Suppressor macrophage (primary cell): ENCODE results near the gene CEP250.
A peak's percentile ranks its signal among the peaks of the same experiment; 100 is the strongest.
"Not testable (repeated sequence)": the region's sequence is repeated elsewhere in the genome, so short reads cannot be mapped to it uniquely, and the experiment has no call there.

Experiments used
- DNase-seq, 4 experiments: peaks; one replicate each; pipeline ENCODE4 v3.0.0-alpha.2; 2020 to 2022

Gene CEP250

DNA sequence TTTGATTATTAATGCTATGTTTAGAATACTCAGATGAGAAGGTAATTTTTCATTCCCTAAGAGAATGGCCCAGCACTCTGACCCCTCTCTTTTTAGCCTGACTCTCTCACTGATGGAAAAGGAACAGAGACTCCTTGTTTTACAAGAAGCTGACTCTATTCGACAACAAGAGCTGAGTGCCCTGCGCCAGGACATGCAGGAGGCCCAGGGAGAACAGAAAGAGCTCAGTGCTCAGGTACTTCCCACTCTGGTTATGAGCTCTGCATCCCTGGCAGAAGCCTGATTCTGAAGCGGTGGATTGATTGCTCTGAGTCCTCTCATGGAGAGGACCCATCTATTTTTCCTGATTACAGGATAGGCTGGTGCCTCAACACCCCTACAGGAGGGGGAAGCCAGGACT lies 41.1 kb downstream of the CEP250 start:
- no peak for DNase-seq

DNA sequence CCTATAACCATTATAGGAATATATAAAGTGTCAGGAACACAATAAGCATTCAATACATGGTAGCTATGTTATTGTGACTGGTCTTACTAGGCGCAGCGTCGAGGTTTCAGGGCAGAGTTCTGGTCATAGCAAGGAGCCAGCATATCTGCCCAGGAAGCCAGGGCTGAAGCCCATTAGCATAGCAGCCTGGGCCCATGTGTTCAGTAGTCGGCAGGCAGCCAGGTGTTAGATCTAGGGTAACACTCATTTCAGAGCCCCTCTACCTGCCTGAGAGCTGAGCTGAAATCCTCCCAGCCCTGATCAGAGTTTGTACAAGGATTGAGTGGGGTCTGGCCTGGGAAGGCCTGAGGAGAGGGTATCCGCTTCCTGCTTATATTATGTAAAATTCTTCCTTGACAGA lies 41.9 kb downstream of the CEP250 start:
- no peak for DNase-seq

DNA sequence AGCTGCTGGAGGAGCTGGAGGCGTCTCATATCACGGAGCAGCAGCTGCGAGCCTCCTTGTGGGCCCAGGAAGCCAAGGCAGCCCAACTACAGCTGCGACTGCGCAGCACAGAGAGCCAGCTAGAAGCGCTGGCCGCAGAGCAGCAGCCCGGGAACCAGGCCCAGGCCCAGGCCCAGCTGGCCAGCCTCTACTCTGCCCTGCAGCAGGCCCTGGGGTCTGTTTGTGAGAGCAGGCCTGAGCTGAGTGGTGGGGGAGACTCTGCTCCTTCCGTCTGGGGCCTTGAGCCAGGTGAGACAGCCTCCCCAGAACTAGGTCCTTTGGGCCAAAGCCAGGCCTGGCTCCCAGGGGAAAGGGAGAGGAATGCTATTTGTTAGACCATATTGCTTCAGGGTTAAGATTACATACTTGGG lies 42.4 kb downstream of the CEP250 start:
- no peak for DNase-seq

DNA sequence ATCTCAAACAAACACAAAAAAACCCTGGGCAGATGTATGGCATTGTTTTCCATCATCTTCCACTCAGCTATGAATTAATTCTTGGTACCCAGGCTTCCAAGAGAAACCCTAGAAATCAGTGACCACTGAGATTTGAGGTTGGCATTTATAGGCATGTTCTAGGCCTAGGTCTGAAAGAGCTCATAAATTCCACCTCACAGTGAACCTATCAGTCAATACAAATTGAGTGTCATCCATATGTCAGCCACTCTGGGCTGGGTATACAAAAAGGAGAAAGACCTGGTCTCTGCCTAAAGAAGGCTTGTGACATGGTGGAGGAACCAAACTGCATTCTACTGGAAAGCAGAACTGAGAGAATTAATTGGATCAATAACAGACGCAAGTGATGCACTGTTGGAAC lies 43.9 kb downstream of the CEP250 start:
- DNase-seq: no peak

DNA sequence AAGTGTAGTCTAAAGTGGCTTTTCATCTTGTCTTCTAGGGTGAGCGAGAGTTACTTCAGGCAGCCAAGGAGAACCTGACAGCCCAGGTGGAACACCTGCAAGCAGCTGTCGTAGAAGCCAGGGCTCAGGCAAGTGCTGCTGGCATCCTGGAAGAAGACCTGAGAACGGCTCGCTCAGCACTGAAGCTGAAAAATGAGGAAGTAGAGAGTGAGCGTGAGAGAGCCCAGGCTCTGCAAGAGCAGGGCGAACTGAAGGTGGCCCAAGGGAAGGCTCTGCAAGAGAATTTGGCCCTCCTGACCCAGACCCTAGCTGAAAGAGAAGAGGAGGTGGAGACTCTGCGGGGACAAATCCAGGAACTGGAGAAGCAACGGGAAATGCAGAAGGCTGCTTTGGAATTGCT lies 47.0 kb downstream of the CEP250 start:
- peak; percentile 57 to 75 (median 71) for DNase-seq

DNA sequence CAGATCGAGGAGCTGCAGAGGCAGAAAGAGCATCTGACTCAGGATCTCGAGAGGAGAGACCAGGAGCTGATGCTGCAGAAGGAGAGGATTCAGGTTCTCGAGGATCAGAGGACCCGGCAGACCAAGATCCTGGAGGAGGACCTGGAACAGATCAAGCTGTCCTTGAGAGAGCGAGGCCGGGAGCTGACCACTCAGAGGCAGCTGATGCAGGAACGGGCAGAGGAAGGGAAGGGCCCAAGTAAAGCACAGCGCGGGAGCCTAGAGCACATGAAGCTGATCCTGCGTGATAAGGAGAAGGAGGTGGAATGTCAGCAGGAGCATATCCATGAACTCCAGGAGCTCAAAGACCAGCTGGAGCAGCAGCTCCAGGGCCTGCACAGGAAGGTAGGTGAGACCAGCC lies 47.9 kb downstream of the CEP250 start:
- DNase-seq: no peak

DNA sequence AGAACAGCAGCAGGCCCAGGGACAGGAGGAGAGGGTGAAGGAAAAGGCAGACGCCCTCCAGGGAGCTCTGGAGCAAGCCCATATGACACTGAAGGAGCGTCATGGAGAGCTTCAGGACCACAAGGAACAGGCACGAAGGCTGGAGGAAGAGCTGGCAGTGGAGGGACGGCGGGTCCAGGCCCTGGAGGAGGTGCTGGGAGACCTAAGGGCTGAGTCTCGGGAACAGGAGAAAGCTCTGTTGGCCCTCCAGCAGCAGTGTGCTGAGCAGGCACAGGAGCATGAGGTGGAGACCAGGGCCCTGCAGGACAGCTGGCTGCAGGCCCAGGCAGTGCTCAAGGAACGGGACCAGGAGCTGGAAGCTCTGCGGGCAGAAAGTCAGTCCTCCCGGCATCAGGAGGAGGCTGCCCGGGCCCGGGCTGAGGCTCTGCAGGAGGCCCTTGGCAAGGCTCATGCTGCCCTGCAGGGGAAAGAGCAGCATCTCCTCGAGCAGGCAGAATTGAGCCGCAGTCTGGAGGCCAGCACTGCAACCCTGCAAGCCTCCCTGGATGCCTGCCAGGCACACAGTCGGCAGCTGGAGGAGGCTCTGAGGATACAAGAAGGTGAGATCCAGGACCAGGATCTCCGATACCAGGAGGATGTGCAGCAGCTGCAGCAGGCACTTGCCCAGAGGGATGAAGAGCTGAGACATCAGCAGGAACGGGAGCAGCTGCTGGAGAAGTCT lies 48.6 kb downstream of the CEP250 start:
- no peak for DNase-seq

DNA sequence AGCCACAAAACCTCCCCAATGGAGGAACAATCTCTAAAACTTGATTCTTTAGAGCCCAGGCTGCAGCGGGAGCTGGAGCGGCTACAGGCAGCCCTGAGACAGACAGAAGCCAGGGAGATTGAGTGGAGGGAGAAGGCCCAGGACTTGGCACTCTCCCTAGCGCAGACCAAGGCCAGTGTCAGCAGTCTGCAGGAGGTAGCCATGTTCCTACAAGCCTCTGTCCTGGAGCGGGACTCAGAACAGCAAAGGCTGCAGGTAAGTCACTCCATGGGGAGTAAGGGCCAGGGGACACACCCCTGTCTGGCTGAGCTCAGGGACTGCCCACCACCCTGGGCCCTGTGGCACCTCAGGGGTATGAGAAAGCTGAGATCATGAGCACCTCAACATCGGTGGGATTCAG lies 49.4 kb downstream of the CEP250 start:
- DNase-seq: no peak

DNA sequence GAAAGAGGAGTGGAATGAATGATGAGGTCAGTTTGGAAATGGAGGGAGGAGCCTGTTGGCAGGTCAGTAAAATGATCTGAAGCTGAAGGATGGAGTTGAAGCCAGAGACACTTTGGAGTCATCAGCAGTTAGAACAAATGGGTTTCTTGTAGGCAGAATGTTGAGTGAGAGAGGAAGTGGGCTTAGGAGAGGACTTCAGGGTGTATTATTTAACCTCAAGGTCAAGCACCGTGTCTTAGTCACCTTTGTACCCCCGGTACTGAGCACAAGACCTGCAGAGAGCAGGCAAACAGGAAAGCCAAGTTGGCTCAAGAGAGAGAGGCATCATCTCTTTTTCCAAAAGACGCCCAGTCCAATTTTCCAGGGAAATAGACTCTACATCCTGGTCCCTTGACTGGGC lies 50.8 kb downstream of the CEP250 start:
- DNase-seq: no peak

DNA sequence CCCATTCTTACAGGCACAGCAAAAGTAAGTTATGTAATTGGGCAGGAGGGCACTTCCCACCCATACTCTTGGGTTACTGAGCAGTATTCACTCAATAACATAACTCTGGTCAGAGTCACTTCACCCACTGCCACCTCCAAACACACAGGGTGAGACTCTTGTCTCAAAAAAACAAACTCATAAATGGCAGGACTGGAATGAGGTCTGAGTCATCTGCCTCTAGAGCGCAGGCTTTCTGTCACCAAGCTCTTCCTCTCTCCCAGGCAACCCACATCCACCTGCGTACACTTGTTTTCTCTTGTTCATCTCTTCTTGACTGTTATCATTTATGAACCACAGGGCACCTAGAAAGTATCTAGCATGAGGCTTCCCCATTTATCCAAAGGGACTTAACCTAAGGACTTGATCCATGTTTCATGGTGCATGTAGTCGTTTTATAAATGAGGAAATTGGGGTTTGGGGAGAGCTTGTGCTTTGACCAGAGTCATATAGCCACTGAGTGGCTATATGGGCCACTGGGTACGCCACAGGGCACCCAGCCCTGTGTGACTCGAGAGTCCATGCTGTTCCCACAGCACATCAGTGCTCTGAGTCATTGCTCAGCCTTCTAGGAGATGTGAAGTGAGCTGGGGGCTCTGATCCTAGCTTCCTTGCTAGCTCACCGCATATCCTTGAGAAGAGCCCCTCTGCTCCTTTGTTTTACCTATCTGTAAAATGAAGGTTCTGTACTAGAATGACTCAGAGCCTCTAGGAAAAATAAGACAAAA lies 51.7 kb downstream of the CEP250 start:
- DNase-seq: peak in 3 of 4 experiments; percentile 5 to 19 (median 6)

DNA sequence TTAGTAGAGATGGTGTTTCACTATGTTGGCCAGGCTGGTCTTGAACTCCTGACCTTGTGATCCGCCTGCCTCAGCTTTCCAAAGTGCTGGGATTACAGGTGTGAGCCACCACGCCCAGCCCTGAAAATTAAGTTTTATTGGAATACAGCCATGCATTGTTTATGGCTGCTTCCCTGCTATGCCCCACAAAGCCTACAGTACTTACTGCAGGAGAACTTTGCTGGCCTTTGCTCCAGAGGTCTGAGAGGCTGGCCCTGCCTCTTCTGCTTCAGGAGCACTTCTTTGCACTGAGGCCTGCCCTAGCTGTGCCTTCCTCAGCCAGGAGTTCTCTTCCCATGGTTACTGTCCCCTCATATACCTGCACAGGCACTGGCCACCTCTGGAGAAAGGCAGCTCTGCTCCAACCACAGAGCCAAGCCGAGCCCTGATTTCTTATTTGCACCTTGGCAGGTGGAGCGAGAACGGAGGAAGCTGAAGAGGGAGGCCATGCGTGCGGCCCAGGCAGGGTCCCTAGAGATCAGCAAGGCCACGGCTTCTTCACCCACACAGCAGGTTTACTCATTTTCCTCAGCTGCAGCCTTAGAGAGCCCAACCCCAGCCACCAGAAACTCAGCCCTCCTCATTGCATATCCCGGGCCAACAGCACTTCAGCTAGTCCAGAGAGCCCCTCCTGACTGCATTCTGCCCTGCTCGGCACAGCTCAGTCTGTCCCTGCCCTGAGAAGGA lies 53.3 kb downstream of the CEP250 start:
- no peak for DNase-seq

DNA sequence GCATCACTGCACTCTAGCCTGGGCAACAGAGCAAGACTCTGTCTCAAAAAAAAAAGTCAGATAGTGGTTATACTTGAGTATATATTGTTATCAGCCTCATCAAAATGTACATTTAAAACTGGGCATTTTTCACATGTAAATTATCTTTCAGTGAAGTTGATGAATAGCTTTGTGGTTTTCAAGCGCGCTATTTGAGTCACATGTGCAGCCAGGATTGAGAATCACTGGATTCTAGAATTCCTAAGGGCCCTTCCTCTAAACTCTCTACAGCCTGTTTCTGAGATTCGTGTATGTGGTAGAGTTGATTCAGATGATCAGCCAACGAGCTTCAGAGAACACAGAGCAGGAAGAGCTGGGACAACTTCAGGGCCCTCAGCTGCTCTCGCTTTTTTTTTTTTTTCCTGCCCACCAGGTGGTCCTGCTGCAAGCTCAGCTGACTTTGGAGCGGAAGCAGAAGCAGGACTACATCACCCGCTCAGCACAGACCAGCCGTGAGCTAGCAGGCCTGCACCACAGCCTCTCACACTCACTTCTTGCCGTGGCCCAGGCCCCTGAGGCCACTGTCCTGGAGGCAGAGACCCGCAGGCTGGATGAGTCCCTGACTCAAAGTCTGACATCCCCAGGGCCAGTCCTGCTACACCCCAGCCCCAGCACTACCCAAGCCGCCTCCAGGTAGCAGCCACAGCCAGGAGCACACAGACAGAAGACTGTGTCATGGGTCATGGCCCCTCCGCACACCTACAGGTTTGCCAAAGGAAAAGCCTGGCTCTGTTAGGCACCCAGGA lies 55.7 kb downstream of the CEP250 start:
- no peak for DNase-seq

DNA sequence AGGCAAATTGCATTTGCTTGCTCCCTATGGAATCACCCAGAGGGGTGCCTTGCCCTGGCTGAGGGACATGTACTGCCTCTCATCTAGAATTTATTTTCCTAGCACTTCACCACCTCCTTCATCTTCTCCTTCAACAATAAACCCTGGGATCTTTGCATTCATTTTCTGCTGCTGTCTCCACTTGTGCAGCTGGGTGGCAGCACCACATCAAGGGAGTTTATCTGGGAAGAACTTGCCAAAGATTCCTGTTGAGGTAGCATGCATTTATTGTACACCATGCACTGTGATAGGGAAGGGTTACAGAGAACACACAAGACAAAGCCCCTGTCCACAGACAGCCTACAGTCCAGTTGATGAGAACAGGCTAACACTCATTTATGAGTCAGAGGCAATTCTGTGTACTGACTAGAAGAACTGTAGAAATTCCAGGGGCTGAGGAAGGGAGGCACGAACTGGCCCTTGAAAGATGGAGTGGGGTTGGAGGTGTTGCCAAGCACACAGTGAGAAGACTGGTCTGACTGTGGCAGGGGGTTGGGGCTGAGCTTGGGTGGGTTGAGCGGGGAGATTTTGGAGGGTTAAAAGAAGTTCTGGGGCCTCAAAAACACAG lies 56.5 kb downstream of the CEP250 start:
- DNase-seq: peak in 1 of 4 experiments; percentile 6

DNA sequence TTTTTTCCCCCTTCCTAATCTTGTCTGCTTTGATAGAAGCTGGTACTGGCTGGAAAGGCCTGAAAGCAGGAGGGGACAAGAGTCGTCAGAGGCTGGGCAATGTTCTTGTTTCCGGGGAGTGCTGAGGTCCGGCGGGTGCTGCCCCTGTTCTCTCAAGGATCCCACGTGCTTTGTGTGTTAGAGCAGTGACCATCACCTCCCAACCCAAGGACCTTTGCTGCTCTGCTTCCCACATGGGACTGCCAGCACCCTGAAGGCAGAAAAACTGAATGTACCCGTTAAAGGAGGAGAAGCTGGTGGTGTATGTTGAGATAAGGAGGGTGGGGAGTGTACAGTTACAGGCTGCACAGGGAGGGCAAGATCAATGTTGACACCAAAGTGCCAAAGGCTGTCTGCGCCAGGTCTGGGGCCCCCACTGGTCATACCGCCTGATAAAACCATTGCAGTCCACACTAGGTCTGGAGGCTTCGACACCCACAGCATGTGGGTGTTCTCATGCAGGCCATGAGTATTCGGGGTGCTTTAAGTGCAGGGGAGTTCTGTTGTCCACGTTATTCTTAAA lies 59.1 kb downstream of the CEP250 start:
- DNase-seq: no peak

DNA sequence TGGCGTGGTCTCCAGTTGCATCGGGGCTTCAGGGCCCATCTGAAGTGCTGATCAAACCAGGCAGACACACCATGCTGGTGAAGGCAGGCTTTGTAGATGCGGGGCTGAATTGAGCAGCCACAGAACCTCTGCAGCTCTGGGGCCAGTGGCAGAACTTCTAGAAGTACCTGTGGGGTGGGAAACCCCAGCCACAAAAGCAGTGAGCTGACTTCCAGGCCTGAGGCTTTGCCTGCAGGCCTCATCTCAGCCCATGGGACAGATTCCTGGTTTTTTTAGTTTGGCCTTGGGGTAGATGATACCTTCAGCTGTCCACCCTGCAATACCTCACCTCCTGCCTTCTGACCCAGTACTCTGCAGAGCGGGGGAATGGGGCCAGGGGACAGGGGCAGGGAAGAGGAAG lies 59.9 kb downstream of the CEP250 start:
- no peak for DNase-seq

DNA sequence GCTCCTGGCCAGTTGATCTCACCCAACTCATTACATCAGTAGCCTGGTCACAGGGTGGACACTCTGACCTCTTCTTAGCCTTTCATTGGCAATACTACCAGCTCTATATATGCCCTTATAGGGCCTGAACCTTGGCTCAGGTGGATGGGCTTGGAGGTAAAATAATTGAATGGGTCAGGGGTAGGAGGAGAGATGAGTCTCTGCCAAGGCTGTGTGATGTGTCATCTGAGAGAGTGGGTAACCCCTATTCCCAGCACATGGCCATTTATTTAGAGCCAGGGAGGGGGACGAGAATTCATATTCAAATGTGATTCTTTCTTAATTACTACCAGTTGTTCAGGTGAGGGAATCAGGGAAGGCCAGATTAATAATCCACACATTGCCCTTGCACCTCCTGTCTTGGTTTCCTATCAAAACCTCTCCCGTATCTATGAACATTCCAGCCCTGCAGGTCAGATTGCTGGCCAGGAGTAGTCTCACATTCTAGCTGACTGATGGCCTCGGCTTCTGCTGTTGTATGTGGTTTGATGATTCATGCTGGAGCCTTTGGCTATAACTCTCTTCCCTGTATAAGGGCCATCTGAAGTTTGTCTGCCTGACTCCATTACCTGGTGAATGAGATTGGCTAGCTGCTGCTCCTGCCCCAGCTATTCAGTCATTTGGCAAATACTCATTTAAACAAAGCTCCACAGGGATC lies 60.7 kb downstream of the CEP250 start:
- DNase-seq: no peak

DNA sequence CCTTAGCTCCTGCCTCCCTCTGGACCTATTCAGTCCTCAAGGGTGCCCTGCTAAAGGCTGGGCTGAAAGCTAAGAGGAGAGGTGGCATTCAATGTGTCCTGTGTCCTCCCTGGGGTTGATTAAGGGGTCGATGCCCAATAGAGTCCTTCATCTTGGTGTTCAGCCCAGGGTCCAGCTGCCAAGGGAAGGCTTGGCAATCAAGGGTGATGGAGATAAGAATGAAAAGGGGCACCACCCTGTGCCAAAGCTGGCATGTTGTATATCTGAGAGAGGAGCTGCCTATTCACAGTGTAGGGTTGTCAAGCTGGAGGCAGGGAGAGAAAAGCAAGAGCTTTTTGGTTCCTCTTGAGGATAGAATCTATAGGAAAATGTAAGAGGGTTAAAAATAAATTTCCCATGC lies 61.7 kb downstream of the CEP250 start:
- DNase-seq: no peak

DNA sequence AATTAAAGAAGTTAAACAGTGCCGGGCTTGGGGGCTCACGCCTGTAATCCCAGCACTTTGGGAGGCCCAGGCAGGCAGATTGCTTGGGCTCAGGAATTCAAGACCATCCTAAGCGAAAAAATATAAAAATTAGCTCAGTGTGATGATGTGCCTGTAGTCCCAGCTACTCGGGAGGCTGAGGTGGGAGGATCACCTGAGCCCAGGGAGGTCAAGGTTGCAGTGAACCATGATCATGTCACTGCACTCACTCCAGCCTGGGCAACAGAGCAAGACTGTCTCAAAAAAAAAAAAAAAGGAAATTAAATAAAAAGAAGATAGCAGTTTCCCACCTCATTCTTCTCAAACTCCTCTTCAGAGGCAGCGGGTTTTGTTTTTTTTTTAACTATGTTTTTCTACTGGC lies 62.4 kb downstream of the CEP250 start:
- DNase-seq: not testable (repeated sequence)

DNA sequence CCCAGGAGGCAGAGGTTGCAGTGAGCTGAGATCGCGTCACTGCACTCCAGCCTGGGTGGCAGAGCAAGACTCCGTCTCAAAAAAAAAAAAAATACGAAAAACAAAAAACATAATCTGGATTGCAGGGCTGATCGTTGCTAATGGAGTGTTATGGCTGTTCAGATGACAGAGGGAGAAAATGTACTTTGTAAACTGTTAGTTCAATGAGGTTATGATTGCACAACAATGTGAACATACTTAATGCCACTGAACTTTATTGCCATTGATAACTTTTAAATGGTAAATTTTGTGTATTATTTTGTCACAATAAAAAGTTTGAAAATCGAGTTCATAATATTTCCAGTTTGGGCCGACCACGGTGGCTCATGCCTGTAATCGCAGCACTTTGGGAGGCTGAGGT lies 63.6 kb downstream of the CEP250 start:
- DNase-seq: no peak

DNA sequence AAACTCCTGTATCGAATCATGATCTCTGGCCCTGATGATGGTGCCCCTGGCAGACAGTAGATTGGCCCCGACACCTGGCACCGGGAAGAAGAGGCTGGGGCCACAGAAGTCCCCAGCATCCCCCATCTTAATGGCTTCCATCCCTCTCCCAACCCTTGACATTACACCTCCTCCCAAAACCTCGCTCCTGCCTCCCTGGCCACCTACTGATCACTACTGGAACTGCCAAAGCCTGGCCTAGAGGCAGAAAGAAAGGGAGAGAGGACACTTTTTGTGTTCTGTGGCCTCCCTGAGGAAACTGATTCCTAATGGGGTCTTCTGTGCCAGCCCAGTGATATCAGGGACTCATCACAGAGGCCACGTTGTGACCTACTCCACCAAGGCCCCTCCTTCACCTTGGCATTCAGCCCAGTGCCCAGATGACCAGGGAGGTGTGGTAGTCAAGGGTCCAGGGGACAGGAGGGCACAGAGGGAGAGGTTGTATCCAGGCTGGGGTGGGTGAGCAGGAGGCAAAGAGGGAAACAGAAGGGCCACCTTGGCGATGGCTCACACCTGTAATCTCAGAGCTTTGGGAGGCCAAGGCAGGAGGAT lies 68.0 kb downstream of the CEP250 start:
- peak; percentile 24 to 51 (median 41) for DNase-seq

DNA sequence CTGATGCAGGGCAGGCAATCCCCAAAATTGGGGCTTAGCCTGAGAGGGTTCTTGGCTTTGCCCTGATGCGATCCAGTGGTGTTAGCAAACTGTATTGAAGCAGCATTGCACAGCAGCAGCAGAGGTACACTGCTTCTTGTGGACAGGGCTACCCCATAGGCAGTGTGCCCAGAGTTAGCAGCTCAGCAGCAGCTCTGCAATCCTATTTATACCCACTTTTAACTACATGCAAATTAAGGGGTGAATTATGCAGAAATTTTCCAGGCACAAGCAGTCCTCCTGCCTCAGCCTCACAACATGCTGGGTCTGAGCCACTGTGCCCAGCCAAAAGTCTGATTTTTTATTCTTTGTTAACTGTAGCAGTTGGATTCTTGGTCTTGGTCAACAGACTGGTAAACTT lies 70.2 kb downstream of the CEP250 start:
- DNase-seq: no peak
